ENCODE measurements around the gene PLCD3.
A peak's percentile ranks its signal among the peaks of the same experiment; 100 is the strongest.
"Not testable (repeated sequence)": the region's sequence is repeated elsewhere in the genome, so short reads cannot be mapped to it uniquely, and the experiment has no call there.

Gene PLCD3

DNA sequence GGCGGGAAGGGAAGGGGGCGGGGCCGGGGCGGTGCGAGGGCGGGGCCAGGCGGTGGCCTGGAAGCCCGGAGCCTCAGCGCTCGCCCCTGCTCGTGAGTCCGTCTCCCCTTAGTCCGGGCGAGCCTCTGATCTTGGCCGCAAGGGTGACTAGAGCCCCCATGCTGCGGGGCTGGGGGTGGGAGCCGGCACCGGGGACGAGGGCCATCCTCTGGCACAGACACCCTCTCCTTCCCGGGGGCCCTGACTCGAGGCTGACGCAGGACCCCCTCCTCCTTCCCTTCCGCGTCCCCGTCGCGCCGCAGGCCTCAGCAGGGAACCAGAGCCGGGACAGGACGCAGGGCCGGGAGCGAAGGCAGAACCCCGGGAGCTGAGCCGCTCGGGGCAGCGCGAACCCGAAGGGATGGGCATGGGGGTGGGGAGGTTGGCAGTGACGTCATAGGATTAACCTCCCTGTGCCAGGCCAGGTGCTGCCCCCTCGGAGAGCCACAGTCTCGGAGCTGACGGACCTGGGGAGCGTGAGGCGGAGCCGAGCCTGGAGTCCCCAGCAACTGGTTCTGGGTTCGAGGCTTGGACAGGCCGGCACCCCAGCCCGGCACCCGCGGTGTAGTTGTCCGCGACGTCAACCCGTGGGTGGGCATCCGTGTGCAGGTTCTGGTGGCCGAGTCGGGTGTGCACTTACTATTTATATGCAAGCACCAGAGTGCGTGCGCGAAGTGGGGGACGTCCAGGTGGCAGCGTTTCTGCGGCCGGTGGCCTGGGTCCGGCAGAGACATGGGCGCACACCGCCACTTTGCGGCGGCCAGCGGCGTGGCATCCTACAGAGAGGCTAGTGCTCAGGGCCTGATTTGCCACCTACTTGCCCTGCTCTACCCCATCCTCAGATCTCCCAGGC, 503 bp upstream of the PLCD3 start:
- DNase-seq (ENCODE audit: low read depth) = peak; percentile 61

GRCh38 chr17:45131616-45132319, 547 bp downstream of the PLCD3 start:
- peak; percentile 40 for DNase-seq (ENCODE audit: low read depth)

DNA sequence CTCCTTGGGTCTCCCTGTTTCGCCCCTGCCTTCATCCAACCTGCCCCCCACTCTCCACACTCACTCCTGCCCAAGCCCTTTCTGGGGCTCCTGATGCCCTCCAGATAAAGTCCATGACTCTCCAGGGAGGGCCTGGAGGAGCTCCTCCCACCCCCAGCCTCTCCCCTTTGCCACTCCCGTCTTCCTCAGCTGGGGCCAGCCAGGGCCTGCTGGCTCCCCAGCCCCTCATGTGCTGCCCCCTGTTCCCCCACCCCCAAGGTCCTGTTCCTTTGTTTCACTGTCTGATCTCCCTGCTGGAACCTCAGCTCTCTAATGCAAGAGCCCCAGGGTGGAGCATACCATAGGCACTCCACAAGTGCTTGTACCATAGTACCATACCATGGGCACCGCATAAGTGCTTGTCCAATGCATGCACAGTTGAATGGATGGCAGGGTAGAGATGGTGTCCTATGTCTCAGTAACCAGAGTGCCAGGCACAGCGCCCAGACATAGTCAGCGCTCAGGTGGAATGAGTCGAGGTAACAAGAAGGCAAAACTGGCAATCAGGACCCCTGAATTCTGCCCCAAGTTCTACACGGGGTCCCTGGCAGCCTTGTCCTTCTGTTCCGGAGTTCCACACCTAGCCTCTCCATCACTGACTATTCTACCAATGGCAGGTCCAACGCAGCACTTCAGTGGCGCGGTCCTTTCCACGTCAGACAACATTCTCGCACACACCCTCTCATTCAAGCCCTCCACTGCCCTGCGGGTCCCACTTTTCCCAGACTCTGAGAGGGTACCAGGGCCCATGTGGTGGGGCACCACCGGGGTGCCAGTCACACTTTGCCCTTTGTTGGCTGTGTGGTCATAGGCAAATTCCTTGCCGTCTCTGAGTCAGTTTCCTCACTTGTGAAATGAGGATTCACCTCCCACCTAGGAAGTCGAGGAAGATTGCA, 1.4 kb downstream of the PLCD3 start:
- no peak for DNase-seq (ENCODE audit: low read depth)

- DNase-seq (ENCODE audit: low read depth) = no peak
These were observed 2.2 kb downstream of the PLCD3 start for GRCh38 chr17:45129940-45130680.

GRCh38 chr17:45129426-45129939, 2.8 kb downstream of the PLCD3 start:
- no peak for DNase-seq (ENCODE audit: low read depth)

DNA sequence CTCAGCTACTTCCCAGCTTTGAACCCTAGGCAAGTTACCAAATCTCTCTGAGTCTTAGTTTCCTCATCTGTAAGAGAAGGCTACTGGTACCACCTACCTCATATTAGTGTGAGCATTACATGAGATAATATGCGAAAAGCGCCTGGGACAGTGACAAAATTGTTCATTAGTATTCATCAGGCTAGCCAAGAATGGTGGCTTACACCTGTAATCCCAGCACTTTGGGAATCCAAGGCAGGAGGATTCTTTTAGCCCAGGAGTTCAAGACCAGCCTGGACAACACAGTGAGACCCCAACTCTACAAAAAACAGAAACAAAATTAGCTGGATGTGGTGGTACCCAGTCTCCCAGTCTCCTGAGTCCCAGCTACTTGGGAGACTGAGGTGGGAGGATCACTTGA, 3.3 kb downstream of the PLCD3 start:
- no peak for DNase-seq (ENCODE audit: low read depth)

- DNase-seq (ENCODE audit: low read depth) = no peak
These were observed 4.0 kb downstream of the PLCD3 start for GRCh38 chr17:45128331-45128730.

DNA sequence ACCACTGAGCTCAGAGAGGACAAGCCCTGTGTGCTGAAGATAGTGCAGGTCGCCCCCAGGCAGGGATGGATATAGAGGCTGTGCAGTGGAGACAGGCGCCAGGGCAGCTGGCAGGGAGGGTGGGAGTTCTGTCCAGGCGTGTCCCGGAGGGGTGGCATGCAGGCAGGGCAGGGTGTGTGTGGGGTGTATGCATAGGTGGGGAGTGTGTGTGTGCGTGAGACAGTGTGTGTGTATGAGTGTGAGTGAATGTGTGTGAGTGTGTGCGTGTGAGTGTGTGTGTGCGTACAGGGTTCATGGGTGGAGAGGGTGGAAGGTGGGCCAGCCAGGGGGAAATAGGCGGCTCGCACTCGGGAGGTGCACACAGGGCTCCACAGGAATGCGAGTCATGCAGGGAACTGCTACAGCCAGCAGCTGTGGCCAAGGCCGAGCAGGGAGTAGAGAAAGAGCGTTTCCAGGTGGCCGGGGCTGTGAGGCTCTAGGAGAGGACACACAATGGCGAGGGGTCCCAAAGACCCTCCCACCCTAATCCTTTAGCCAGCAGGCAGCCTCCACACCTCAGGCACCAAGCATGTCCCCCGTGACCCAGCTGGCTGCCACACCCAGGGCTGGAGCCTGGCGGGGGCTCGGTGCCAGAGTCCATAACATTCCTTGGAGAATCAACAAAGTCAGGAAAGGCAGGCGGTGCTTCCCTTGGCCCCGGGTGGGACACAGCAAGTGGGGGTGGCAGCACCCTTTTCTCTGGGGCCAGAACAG, 4.6 kb downstream of the PLCD3 start:
- no peak for DNase-seq (ENCODE audit: low read depth)

DNA sequence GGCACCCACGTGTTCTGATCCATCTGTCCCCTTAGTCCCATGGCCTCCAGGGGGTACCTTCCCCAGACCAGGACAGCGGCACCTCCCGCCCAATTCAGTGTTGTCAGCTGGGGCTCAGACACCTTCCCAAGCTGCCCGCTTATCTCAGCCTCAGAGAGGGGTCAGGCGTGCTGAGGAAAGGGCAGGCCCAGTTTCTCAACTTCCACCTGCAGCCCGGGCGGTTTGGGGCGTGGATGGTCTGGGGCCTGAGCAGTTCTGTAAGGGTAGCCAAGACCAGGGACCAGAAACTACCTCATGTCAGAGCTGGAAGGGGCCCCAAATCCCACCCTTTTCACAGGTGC, 5.1 kb downstream of the PLCD3 start:
- DNase-seq (ENCODE audit: low read depth) = no peak

GRCh38 chr17:45125509-45125908, 6.8 kb downstream of the PLCD3 start:
- no peak for DNase-seq (ENCODE audit: low read depth)

DNA sequence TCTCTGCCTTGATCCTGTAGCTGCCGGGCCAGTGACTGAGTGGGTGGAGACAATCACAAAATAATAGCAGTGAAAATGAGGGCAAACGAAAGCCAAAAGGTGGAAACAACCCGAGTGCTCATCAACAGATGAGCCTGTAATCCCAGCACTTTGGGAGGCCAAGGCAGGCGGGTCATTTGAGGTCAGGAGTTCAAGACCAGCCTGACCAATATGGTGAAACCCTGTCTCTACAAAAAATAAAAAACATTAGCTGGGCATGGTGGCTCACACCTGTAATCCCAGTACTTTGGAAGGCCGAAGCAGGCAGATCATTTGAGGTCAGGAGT, 7.6 kb downstream of the PLCD3 start:
- not testable (repeated sequence) for DNase-seq (ENCODE audit: low read depth)

GRCh38 chr17:45123930-45124796, 8.2 kb downstream of the PLCD3 start:
- DNase-seq (ENCODE audit: low read depth) = no peak

DNA sequence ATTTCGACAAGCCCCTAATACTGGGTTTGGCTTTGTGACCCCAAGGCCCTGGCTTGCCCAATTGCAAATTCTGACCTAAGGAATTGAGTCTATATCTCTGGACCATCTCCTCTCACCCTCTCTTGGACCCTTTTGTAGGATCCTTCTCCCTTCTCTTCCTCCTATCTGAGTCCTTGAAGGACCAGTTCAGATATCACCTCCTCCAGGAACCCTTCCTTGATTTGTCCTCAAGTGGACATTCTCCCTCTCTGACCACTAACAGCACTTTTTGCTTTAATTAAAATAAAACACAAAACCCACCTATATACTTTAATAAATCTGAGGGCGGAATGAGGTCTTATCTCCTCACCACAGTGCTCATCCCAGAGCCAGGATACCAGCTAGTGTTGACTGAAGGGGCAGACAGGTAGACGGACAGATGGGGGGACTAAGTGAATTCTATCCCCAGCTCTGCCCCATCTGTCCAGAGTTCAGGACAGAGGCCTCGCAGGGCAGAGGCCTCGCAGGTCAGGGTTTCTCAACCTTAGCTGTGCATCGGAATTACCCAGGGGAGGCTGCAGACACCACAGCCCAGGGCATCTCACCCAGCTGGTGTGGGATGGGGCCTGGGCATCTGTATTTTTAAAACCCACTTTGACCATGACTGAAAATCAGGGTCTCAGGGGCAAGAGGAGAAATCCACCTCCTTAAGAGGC, 9.1 kb downstream of the PLCD3 start:
- no peak for DNase-seq (ENCODE audit: low read depth)

GRCh38 chr17:45121055-45121454, 11.3 kb downstream of the PLCD3 start:
- no peak for DNase-seq (ENCODE audit: low read depth)

GRCh38 chr17:45120558-45120957, 11.8 kb downstream of the PLCD3 start:
- no peak for DNase-seq (ENCODE audit: low read depth)

- no peak for DNase-seq (ENCODE audit: low read depth)
These were observed 12.4 kb downstream of the PLCD3 start for GRCh38 chr17:45119964-45120363.

GRCh38 chr17:45118691-45119090, 13.6 kb downstream of the PLCD3 start:
- no peak for DNase-seq (ENCODE audit: low read depth)

GRCh38 chr17:45117848-45118646, 14.3 kb downstream of the PLCD3 start:
- no peak for DNase-seq (ENCODE audit: low read depth)

All from activated T-helper 9 cell treated with anti-CD3 and anti-CD28 coated beads, Interleukin-2, amount 50 U/mL, for 16 hours (primary cell).